ENCODE data around the gene CCDC149.

Gene CCDC149

DNA sequence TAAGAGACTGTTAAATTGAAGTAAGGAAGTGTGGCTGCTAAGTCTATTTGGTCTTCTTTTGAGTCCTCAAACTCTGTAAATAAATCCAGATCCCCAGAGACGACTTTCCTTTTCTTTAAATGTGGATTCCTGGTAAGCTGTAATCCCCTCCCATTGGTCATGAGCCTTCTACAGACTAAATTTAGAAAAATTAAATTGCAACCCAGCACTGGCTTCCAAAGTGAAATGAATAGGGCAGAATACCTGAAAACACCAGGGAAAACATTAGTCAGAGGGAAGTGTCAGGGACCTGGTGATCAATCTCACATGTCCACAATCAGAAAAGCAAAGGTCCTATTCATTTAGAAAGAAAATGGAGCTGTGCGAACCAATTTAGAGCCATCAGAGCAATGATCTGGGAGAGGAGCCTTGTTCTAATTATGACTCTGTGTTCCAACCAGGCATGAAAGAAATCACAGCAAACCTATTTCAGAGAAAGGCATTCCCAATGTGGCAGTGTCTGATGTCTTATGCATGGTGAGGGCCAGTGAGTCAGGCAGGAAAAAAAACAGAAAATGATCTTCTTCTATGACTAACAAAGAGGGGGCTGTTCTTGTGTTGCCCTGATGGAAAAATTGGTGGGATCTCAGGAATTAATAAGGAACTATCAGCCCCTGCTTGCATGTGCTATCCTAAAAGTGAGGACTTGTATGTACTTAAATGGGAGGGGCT, 19.8 kb upstream of the CCDC149 start:
- Histone ChIP-seq H4K5ac (ENCODE audit: low read length) (no peak overlapping the region), H3K9ac (ENCODE audit: low read length) (no peak overlapping the region), H3K4me3 (ENCODE audit: low read length) (no peak overlapping the region), H3K56ac (ENCODE audit: low read length) (no peak overlapping the region), H2BK15ac (replicated peaks; ENCODE audit: low read depth) (no peak overlapping the region), H2AK5ac (ENCODE audit: low read length) (no peak overlapping the region), H3K79me2 (ENCODE audit: control insufficient read depth, insufficient read depth, low read length) (no peaks in the 10 kb centered on the region), H2BK120ac (ENCODE audit: low read depth, low read length) (no peak overlapping the region), H3K27ac (ENCODE audit: low read depth, low read length) (no peak overlapping the region), H2BK5ac (ENCODE audit: low read length) (no peak overlapping the region), H3K79me1 (ENCODE audit: low read length) (no peaks in the 10 kb centered on the region), H3K23ac (ENCODE audit: low read length) (no peak overlapping the region), H3K18ac (ENCODE audit: low read length) (no peak overlapping the region), H3K4me2 (ENCODE audit: low read length) (no peak overlapping the region), H4K8ac (ENCODE audit: low read depth, low read length) (no peak overlapping the region), H3K36me3 (ENCODE audit: control insufficient read depth, insufficient read depth, low read length) (no peaks in the 10 kb centered on the region), H3K27me3 (ENCODE audit: insufficient read depth, low read length, poor library complexity) (no peaks in the 10 kb centered on the region), H3K4me1 (ENCODE audit: control insufficient read depth, low read depth, low read length) (no peaks in the 10 kb centered on the region), H3K4ac (ENCODE audit: low read depth, low read length) (no peak overlapping the region)
- no CpG with 5 or more reads among the region's 2 CpGs for WGBS (ENCODE audit: extremely low coverage, insufficient coverage, low lambda C conversion rate)
- no peak for DNase-seq

DNA sequence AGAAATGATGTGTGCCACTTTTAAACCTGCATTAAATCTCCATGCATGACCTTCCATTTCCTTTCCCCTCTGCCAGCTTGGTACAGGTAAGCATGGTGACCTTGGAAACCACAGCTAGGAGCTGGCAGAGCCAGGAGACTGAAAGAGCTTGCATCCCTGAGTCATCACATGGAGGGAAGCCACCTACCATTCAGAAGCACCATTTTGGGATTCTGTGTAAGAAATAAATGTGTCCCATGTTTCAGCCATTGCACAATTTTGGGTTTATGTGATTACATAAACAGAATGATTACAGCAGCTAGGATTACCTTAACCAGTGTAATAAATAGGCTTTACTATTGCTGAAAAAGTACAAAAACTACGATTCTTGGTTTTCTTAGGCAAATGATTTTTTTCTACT, 17.3 kb upstream of the CCDC149 start:
- Histone ChIP-seq H3K27ac (ENCODE audit: low read depth, low read length) (no peak overlapping the region), H3K23ac (ENCODE audit: low read length) (no peak overlapping the region), H2BK120ac (ENCODE audit: low read depth, low read length) (no peak overlapping the region), H3K79me2 (ENCODE audit: control insufficient read depth, insufficient read depth, low read length) (no peaks in the 10 kb centered on the region), H3K79me1 (ENCODE audit: low read length) (no peaks in the 10 kb centered on the region), H2BK5ac (ENCODE audit: low read length) (no peak overlapping the region), H3K4ac (ENCODE audit: low read depth, low read length) (no peak overlapping the region), H2AK5ac (ENCODE audit: low read length) (no peak overlapping the region), H3K56ac (ENCODE audit: low read length) (no peak overlapping the region), H3K4me3 (ENCODE audit: low read length) (no peak overlapping the region), H3K4me2 (ENCODE audit: low read length) (no peak overlapping the region), H3K4me1 (ENCODE audit: control insufficient read depth, low read depth, low read length) (no peaks in the 10 kb centered on the region), H4K5ac (ENCODE audit: low read length) (no peak overlapping the region), H3K27me3 (ENCODE audit: insufficient read depth, low read length, poor library complexity) (no peaks in the 10 kb centered on the region), H4K8ac (ENCODE audit: low read depth, low read length) (no peak overlapping the region), H3K36me3 (ENCODE audit: control insufficient read depth, insufficient read depth, low read length) (no peaks in the 10 kb centered on the region), H2BK15ac (replicated peaks; ENCODE audit: low read depth) (no peak overlapping the region), H3K9ac (ENCODE audit: low read length) (no peak overlapping the region), H3K18ac (ENCODE audit: low read length) (no peak overlapping the region)
- WGBS (ENCODE audit: extremely low coverage, insufficient coverage, low lambda C conversion rate): no CpG with 5 or more reads among the region's 1 CpG
- no peak for DNase-seq

DNA sequence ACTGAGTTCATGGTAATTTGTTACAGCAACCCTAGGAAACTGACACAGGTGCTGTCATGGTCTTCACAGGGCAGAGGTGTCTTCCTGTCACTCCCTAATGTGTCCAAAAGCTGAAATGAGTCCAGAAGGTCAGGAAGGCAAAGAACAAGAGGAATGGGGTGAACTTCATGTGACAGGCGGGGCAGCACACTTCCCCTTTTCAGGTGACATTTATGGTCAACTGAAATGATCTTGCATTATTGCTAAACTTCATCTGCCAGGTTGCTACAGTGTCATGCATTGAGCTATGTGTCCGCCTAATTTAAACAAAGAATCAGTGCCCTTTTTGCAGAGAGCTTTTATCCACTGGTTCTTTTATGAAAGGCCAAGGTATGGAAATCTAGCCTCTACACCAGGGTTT, 15.9 kb upstream of the CCDC149 start:
- no CpG with 5 or more reads among the region's 2 CpGs for WGBS (ENCODE audit: extremely low coverage, insufficient coverage, low lambda C conversion rate)
- no peak for DNase-seq
- Histone ChIP-seq H3K36me3 (ENCODE audit: control insufficient read depth, insufficient read depth, low read length) (no peaks in the 10 kb centered on the region), H3K56ac (ENCODE audit: low read length) (no peak overlapping the region), H3K18ac (ENCODE audit: low read length) (no peak overlapping the region), H3K4ac (ENCODE audit: low read depth, low read length) (no peak overlapping the region), H3K27me3 (ENCODE audit: insufficient read depth, low read length, poor library complexity) (no peaks in the 10 kb centered on the region), H4K8ac (ENCODE audit: low read depth, low read length) (no peak overlapping the region), H2BK120ac (ENCODE audit: low read depth, low read length) (no peak overlapping the region), H2BK5ac (ENCODE audit: low read length) (no peak overlapping the region), H3K4me3 (ENCODE audit: low read length) (no peak overlapping the region), H4K5ac (ENCODE audit: low read length) (no peak overlapping the region), H3K4me2 (ENCODE audit: low read length) (no peak overlapping the region), H2AK5ac (ENCODE audit: low read length) (no peak overlapping the region), H3K27ac (ENCODE audit: low read depth, low read length) (no peak overlapping the region), H2BK15ac (replicated peaks; ENCODE audit: low read depth) (no peak overlapping the region), H3K79me2 (ENCODE audit: control insufficient read depth, insufficient read depth, low read length) (no peaks in the 10 kb centered on the region), H3K23ac (ENCODE audit: low read length) (no peak overlapping the region), H3K79me1 (ENCODE audit: low read length) (no peaks in the 10 kb centered on the region), H3K9ac (ENCODE audit: low read length) (no peak overlapping the region), H3K4me1 (ENCODE audit: control insufficient read depth, low read depth, low read length) (no peaks in the 10 kb centered on the region)

DNA sequence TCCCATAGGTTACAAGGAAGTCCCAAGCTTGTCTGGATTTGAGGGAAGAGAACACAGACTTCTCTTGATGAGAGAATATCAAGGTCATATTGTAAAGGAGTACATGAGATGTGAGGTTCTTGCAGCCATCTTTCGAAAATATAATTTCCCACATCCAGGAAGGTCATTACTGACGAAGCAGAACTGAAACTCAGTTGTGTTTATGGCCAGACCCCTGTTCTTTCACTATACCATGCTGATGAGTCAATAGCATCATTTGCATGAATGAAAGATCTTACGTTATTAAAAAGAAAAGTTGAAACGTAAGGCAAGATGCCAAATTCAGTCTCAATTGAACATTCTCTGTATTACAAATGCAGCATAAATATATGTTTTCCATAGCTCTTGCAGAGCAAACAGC, 14.2 kb upstream of the CCDC149 start:
- H4K5ac ChIP-seq (ENCODE audit: low read length): no peak overlapping the region
- H3K27ac ChIP-seq (ENCODE audit: low read depth, low read length): no peak overlapping the region
- DNase-seq: no peak
- H2BK15ac ChIP-seq (replicated peaks; ENCODE audit: low read depth): no peak overlapping the region
- no peak overlapping the region for H2BK5ac ChIP-seq (ENCODE audit: low read length)
- H3K23ac ChIP-seq (ENCODE audit: low read length): no peak overlapping the region
- H3K18ac ChIP-seq (ENCODE audit: low read length): no peak overlapping the region
- no peaks in the 10 kb centered on the region for H3K79me1 ChIP-seq (ENCODE audit: low read length)
- WGBS (ENCODE audit: extremely low coverage, insufficient coverage, low lambda C conversion rate): no CpG with 5 or more reads among the region's 4 CpGs
- no peak overlapping the region for H3K4me3 ChIP-seq (ENCODE audit: low read length)
- no peak overlapping the region for H3K56ac ChIP-seq (ENCODE audit: low read length)
- no peaks in the 10 kb centered on the region for H3K27me3 ChIP-seq (ENCODE audit: insufficient read depth, low read length, poor library complexity)
- no peak overlapping the region for H3K4ac ChIP-seq (ENCODE audit: low read depth, low read length)
- no peak overlapping the region for H4K8ac ChIP-seq (ENCODE audit: low read depth, low read length)
- no peaks in the 10 kb centered on the region for H3K36me3 ChIP-seq (ENCODE audit: control insufficient read depth, insufficient read depth, low read length)
- no peak overlapping the region for H2BK120ac ChIP-seq (ENCODE audit: low read depth, low read length)
- no peaks in the 10 kb centered on the region for H3K79me2 ChIP-seq (ENCODE audit: control insufficient read depth, insufficient read depth, low read length)
- no peak overlapping the region for H3K9ac ChIP-seq (ENCODE audit: low read length)
- no peaks in the 10 kb centered on the region for H3K4me1 ChIP-seq (ENCODE audit: control insufficient read depth, low read depth, low read length)
- no peak overlapping the region for H3K4me2 ChIP-seq (ENCODE audit: low read length)
- H2AK5ac ChIP-seq (ENCODE audit: low read length): no peak overlapping the region

DNA sequence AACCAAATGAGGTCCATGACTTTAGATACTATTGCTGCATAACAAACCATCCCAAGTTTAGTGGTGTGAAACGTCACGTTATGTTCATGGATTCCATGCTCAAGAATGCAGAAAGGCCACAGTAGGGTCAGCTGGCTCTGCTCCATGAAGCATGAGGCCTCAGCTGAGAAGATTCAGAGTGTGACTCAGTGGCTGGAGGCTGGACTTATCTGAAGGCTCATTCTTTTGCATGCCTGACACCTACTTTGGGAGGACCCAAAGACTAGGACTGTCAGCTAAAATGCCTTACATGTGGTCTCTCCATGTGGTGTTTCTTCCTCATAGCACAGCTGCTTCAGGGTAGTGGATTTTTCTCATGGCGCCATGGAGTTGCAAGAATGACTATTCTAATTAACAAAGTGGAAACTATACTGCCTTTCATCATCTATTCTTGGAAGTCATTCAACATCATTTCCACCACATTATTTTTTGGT, 11.5 kb upstream of the CCDC149 start:
- no peak overlapping the region for H4K5ac ChIP-seq (ENCODE audit: low read length)
- H2BK15ac ChIP-seq (replicated peaks; ENCODE audit: low read depth): no peak overlapping the region
- H3K36me3 ChIP-seq (ENCODE audit: control insufficient read depth, insufficient read depth, low read length): no peaks in the 10 kb centered on the region
- H3K18ac ChIP-seq (ENCODE audit: low read length): no peak overlapping the region
- DNase-seq: no peak
- H3K27ac ChIP-seq (ENCODE audit: low read depth, low read length): no peak overlapping the region
- H3K9ac ChIP-seq (ENCODE audit: low read length): no peak overlapping the region
- H3K56ac ChIP-seq (ENCODE audit: low read length): no peak overlapping the region
- no peaks in the 10 kb centered on the region for H3K4me1 ChIP-seq (ENCODE audit: control insufficient read depth, low read depth, low read length)
- no peak overlapping the region for H3K4me2 ChIP-seq (ENCODE audit: low read length)
- no CpG with 5 or more reads among the region's 3 CpGs for WGBS (ENCODE audit: extremely low coverage, insufficient coverage, low lambda C conversion rate)
- H3K4me3 ChIP-seq (ENCODE audit: low read length): no peak overlapping the region
- no peak overlapping the region for H2BK120ac ChIP-seq (ENCODE audit: low read depth, low read length)
- H3K79me1 ChIP-seq (ENCODE audit: low read length): no peaks in the 10 kb centered on the region
- H3K4ac ChIP-seq (ENCODE audit: low read depth, low read length): no peak overlapping the region
- H2AK5ac ChIP-seq (ENCODE audit: low read length): no peak overlapping the region
- H2BK5ac ChIP-seq (ENCODE audit: low read length): no peak overlapping the region
- H3K79me2 ChIP-seq (ENCODE audit: control insufficient read depth, insufficient read depth, low read length): no peaks in the 10 kb centered on the region
- H3K23ac ChIP-seq (ENCODE audit: low read length): no peak overlapping the region
- no peaks in the 10 kb centered on the region for H3K27me3 ChIP-seq (ENCODE audit: insufficient read depth, low read length, poor library complexity)
- no peak overlapping the region for H4K8ac ChIP-seq (ENCODE audit: low read depth, low read length)

DNA sequence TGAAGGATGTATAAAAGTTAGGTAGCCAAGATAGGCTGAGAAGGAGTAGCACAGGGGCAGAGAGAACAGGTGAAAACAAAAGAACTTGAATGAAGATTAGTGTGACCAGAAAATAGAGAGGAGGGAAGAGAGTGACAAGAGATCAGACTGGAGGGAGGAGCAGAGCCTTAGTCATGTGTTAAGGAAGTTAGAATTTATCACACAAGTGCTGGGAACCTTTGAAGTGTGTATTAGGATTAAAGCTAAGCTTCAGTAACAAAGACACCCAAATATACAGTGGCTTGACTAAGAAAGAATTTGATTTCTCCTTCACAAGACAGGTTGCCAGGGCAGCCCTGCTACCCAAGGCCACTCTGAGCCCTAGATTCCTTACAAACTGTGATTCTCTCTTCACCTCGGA, 10.7 kb upstream of the CCDC149 start:
- Histone ChIP-seq H3K4me3 (ENCODE audit: low read length) (no peak overlapping the region), H3K9ac (ENCODE audit: low read length) (no peak overlapping the region)

More for the DNA sequence above, 10.7 kb upstream of the CCDC149 start:
- Histone ChIP-seq H3K18ac (ENCODE audit: low read length) (no peak overlapping the region), H3K4me2 (ENCODE audit: low read length) (no peak overlapping the region), H2BK120ac (ENCODE audit: low read depth, low read length) (no peak overlapping the region), H2AK5ac (ENCODE audit: low read length) (no peak overlapping the region), H3K79me1 (ENCODE audit: low read length) (no peaks in the 10 kb centered on the region), H3K27ac (ENCODE audit: low read depth, low read length) (no peak overlapping the region), H4K8ac (ENCODE audit: low read depth, low read length) (no peak overlapping the region), H4K5ac (ENCODE audit: low read length) (no peak overlapping the region), H3K56ac (ENCODE audit: low read length) (no peak overlapping the region), H3K36me3 (ENCODE audit: control insufficient read depth, insufficient read depth, low read length) (no peaks in the 10 kb centered on the region), H3K4ac (ENCODE audit: low read depth, low read length) (no peak overlapping the region), H2BK15ac (replicated peaks; ENCODE audit: low read depth) (no peak overlapping the region), H3K79me2 (ENCODE audit: control insufficient read depth, insufficient read depth, low read length) (no peaks in the 10 kb centered on the region), H2BK5ac (ENCODE audit: low read length) (no peak overlapping the region), H3K23ac (ENCODE audit: low read length) (no peak overlapping the region), H3K27me3 (ENCODE audit: insufficient read depth, low read length, poor library complexity) (no peaks in the 10 kb centered on the region), H3K4me1 (ENCODE audit: control insufficient read depth, low read depth, low read length) (no peaks in the 10 kb centered on the region)
- no CpG with 5 or more reads among the region's 1 CpG for WGBS (ENCODE audit: extremely low coverage, insufficient coverage, low lambda C conversion rate)
- peak; percentile 4 for DNase-seq
